Measurements from ENCODE around the gene VKORC1.
"Not testable (repeated sequence)": the region's sequence is repeated elsewhere in the genome, so short reads cannot be mapped to it uniquely, and the experiment has no call there.

Gene VKORC1

GRCh38 chr16:31094424-31095120 is at the start of gene VKORC1:
Gene VKORC1 (minus strand): TSS chr16:31094797. CDS start chr16:31094729, 68 bp downstream.
- DNase-seq (ENCODE audit: extremely low read depth in 1 of 2, low read depth in 1 of 2): peak; percentile 69 to 75

- no peak for DNase-seq (ENCODE audit: extremely low read depth in 1 of 2, low read depth in 1 of 2)
Observed at GRCh38 chr16:31143694-31144148, 49.1 kb upstream of the VKORC1 start.

- no peak for DNase-seq (ENCODE audit: extremely low read depth in 1 of 2, low read depth in 1 of 2)
Observed at GRCh38 chr16:31143011-31143693, 48.6 kb upstream of the VKORC1 start.

GRCh38 chr16:31142109-31143010 is 47.8 kb upstream of the VKORC1 start:
- DNase-seq (ENCODE audit: extremely low read depth in 1 of 2, low read depth in 1 of 2): peak; percentile 90 to 92

- no peak for DNase-seq (ENCODE audit: extremely low read depth in 1 of 2, low read depth in 1 of 2)
Observed at GRCh38 chr16:31141489-31142108, 47.0 kb upstream of the VKORC1 start.

DNA sequence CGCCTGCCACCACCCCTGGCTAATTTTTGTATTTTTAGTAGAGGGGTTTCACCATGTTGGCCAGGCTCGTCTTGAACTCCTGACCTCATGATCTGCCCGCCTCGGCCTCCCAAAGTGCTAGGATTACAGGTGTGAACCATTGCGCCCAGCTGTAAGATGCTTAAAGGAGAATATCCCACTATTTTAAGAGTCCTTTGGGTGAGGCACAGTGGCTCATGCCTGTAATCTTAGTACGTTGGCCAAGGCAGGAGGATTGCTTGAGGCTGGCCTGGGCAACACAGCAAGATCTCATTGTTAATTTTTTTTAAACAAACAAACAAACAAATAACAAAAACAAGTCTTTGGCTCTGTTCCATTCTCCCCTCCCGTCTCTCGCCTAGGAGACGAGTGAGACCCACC is 46.5 kb upstream of the VKORC1 start:
- DNase-seq (ENCODE audit: extremely low read depth in 1 of 2, low read depth in 1 of 2): not testable (repeated sequence)

DNA sequence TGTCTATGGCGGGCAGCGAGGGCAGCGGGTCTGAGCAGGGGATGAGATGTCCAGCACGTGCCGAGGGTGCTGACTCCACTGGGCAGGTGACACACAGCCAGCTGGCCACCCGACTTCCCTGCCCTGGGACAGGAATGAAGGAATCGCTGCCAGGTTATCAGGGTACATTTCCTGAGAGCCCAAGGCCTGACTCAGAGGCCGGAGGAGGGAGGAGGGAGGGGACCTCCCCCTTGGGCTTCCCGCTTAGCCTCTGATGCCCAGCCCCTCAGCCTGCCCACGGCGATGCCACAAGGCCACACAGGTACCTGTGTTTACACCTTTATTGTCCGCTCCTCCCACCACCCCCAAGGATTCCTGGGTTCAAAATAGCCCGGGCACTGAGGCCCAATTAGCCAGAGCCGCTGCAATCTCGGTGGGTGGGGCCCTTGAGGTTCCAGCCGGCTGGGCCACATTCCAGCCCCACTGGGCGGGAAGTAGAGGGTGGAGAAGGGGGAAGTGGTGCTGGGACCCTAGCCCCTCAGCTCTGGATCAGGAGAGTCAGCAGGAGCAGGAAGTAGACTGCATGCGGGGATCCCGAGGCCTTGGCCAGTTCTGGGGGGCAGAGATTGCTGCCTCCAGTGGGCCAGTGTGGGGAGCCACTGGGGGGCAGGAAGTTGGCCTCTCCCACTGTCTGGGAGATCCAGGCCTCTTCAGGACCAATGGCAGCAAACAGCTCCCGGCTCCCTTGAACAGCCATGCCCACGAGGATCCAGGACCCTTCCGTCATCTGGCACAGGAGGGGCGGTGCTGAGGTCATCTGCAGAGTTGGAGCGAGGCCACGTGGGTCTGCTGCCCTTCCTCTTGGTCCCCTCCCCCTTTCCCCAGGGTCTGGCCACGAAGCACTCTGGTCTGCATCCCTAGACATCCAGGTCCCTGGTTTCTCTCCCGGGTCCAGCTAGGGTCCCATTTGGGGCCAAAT is 44.3 kb upstream of the VKORC1 start:
- DNase-seq (ENCODE audit: extremely low read depth in 1 of 2, low read depth in 1 of 2): no peak

DNA sequence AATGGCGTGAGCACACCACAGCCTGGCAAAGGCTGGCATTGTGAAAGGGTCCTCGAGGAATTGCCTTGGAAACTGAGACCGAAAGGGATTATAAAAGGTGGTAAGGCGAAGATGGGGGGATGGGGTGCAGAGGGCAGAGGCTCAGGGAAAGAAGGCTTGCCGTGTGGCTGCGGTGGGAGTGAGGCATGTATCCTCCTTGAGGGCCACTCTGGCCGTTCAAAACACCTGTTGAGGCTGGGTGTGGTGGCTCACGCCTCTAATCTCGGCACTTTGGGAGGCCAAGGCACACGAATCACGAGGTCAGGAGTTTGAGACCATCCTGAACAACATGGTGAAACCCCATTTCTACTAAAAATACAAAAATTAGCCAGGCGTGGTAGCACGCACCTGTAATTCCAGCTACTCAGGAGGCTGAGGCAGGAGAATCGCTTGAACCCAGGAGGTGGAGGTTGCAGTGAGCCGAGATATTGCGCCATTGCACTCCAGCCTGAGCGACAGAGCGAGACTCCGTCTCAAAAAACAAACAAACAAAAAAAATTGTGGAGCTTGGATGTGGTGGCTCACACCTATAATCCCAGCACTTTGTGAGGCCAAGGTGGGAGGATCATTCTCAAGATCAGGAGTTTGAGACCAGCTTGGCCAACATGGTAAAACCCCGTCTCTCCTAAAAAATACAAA is 42.4 kb upstream of the VKORC1 start:
- not testable (repeated sequence) for DNase-seq (ENCODE audit: extremely low read depth in 1 of 2, low read depth in 1 of 2)

GRCh38 chr16:31136287-31136662 is 41.7 kb upstream of the VKORC1 start:
- DNase-seq (ENCODE audit: extremely low read depth in 1 of 2, low read depth in 1 of 2): no peak

DNA sequence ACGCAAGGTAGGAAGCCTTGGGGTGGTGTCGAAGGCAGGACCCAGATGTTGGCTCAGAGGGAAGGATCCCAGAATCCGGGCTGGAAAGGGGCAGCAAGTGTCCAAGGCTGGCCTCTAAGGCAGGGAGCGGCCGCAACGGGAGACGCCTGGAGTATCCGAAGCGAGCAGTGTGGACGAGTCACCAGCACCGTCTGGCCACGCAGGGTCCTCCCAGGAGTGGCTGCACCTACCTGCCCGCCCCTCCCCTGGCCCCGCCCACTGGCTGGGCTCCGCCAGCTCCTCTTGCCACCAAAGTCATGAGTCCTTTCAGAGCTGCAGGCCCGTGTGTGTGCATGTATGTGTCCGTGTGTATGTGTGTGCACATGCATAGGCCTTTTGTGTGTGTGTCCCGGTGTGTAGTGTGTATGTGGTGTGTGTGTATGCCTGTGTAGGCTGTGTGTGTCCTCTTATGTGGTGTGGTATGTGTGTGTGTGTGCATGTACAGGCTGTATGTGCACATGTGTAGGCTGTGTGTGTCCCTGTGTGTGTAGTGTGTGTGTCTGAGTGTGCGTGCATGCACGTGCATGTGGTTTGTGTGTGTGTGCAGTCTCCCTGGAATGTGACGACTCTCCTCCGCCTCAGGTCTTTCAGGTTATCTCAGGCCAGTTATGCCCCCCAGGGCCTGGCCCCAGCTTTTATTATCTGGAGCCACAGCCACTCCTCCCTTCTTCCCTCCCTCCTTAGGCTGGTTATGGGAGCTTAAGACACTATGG is 41.1 kb upstream of the VKORC1 start, which contains the start of gene PRSS8:
TSS of gene PRSS8 (minus strand) at position 193 of the 752 bp plus-strand sequence. CDS start 229 bp downstream, outside the sequence.
- DNase-seq (ENCODE audit: extremely low read depth in 1 of 2, low read depth in 1 of 2): no peak

GRCh38 chr16:31134625-31135534 is 40.3 kb upstream of the VKORC1 start:
- DNase-seq (ENCODE audit: extremely low read depth in 1 of 2, low read depth in 1 of 2): no peak

- DNase-seq (ENCODE audit: extremely low read depth in 1 of 2, low read depth in 1 of 2): no peak
Observed at GRCh38 chr16:31134091-31134571, 39.5 kb upstream of the VKORC1 start.

DNA sequence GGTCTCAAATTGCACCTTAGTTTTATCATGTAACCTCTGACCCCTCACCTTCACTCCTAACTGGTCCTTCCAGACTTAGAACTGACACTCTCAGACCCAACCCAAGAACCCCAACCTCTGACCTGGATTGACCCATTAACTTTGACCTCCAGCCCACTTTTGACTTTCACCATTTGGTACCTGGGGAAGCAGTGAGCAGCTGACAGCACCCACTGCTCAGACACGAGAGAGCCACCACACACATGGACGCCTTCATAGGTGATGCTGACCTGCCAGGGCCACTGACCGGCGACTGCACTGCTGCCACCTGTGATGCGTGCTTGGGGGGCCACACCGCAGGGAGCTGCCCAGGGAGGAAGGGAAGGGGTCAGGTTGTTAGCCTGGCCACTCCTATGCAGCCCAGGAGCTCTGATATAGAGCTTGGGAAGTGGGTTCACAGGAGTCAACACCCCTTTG is 38.5 kb upstream of the VKORC1 start:
- DNase-seq (ENCODE audit: extremely low read depth in 1 of 2, low read depth in 1 of 2): no peak

DNA sequence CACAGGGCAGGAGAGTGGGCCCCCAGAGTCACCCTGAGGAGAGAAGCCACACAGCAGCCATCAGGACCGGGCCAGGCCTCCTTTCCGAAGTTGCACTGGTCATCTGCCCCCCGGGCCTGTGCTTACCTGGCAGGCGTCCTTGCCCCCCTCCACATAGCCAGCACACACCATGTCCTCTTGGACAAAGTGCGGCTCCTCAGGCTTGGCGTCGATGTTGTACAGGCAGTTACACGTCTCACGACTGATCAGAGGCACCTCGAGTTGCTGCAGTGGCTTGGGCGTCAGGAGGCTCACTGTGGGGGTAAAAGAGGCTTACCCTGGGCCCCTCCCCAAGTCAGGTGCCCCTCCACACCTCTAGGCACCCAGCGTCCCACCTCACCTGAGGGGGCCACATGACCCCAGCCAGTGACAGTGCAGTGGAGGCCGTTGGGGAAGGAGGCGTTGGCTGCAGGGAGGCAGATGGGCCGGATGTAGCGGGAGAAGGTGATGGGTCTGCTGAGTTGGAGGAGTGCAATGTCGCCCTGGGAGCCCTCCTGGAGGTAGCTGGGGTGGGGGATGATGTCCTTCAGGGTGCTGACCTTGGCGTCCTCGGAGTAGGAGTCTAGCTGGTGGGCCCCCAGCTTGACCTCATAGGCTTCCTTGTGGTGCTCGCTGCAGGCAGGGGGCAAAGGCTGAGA is 37.8 kb upstream of the VKORC1 start:
- no peak for DNase-seq (ENCODE audit: extremely low read depth in 1 of 2, low read depth in 1 of 2)

GRCh38 chr16:31131841-31132271 is 37.3 kb upstream of the VKORC1 start:
- no peak for DNase-seq (ENCODE audit: extremely low read depth in 1 of 2, low read depth in 1 of 2)

- DNase-seq (ENCODE audit: extremely low read depth in 1 of 2, low read depth in 1 of 2): no peak
Observed at GRCh38 chr16:31131416-31131815, 36.8 kb upstream of the VKORC1 start.
